ENCODE results near the gene CDK12. TPM values are rescaled to one million over a fixed set of nuclear protein-coding genes. Genes with fewer than 3 reads are reported as not detected.
A peak's percentile ranks its signal among the peaks of the same experiment; 100 is the strongest.
"Not testable (repeated sequence)": the region's sequence is repeated elsewhere in the genome, so short reads cannot be mapped to it uniquely, and the experiment has no call there.

Gene CDK12
- total RNA-seq, 1 donor from 2014 or later: 25.2 TPM

DNA sequence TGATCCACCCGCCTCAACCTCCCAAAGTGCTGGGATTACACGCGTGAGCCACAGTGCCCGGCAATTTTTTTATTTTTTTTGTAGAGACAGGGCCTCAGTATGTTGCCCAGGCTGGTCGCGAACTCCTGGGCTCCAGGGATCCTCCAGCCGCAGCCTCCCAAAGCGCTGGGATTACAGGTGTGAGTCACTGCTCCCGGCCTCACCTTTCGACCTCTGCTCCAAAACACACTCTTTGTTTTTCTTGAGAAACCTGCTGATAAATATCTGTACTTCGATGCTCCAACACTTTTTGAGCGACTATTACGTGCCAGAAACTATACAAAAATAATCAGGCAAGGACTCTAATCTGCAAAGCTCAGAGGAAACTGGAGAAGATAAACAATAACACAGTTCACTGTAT lies 11.2 kb upstream of the CDK12 start:
- H3K27me3 ChIP-seq: no peaks in the 10 kb centered on the region
- TF ChIP-seq, protein P1, sequence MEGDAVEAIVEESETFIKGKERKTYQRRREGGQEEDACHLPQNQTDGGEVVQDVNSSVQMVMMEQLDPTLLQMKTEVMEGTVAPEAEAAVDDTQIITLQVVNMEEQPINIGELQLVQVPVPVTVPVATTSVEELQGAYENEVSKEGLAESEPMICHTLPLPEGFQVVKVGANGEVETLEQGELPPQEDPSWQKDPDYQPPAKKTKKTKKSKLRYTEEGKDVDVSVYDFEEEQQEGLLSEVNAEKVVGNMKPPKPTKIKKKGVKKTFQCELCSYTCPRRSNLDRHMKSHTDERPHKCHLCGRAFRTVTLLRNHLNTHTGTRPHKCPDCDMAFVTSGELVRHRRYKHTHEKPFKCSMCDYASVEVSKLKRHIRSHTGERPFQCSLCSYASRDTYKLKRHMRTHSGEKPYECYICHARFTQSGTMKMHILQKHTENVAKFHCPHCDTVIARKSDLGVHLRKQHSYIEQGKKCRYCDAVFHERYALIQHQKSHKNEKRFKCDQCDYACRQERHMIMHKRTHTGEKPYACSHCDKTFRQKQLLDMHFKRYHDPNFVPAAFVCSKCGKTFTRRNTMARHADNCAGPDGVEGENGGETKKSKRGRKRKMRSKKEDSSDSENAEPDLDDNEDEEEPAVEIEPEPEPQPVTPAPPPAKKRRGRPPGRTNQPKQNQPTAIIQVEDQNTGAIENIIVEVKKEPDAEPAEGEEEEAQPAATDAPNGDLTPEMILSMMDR (IDR thresholded peaks at IDR 0.05): no peak
- no peaks in the 10 kb centered on the region for H3K9me3 ChIP-seq
- H3K27ac ChIP-seq: no peak overlapping the region
- intact Hi-C loops (cut with DNase I): loop anchor here (2.0 kb wide), 1 partner anchor 47 kb away; no protein-coding TSS in a partner anchor
- H3K36me3 ChIP-seq: peaks cover 21 to 31% of the 10 kb centered on the region in 2 donors
- H3K4me1 ChIP-seq: peaks cover 0 to 2% of the 10 kb centered on the region in 2 donors
- DNase-seq (ENCODE audit: low spot score in 2 of 2): peak in 1 of 2 donors; percentile 41
- H3K4me3 ChIP-seq: peak overlapping the region; percentile 51 to 93

DNA sequence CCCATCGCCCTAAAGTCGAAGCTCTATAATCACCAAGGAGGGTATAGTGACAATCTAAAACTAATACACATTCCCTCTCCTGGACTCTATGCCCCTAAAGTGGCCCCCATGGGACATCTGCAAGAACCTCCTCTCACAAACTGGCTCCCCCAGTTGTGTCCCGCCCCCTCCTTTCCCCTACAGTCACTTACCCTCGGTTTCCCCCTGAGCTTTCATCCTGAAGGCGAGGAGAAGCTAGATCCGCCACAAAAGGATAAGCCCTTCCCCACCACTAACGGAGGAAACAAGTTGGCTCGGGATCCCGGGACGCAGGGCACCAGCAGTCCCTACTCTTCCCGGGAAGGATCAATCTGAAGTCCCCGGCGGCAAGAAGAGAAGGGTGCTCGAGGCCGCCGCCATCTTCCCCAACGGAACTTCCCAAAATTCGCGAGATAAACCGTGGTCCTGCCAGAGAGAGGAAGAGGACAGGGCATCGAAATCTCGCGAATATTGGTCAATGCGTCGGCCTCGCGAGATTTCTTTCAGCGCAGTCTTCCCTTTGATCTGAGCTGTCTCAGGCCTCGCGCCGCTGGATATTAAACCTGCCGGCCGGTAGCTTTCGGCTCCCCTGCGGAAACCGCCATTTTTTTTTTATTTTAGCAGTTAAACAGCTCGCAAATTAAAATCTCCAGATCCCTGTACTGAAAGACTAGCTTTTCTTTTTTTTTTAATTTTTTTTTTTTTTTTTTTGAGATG lies 10.3 kb upstream of the CDK12 start, which contains the start of gene MED1:
Gene MED1 (minus strand): TSS at position 417 of the 735 bp plus-strand sequence. CDS start 201 bp downstream, at position 216.
- TF ChIP-seq, protein P1 (IDR thresholded peaks at IDR 0.05): no peak
- H3K4me1 ChIP-seq: peaks cover 0 to 2% of the 10 kb centered on the region in 2 donors
- no peaks in the 10 kb centered on the region for H3K9me3 ChIP-seq
- DNase-seq (ENCODE audit: low spot score in 2 of 2): peak; percentile 84 to 97
- no peaks in the 10 kb centered on the region for H3K27me3 ChIP-seq
- intact Hi-C loops (cut with DNase I): loop anchor here (1.0 to 2.0 kb wide), 2 partner anchors 10 to 48 kb away; partner anchors contain the start of gene CDK12
- H3K36me3 ChIP-seq: peaks cover 11 to 21% of the 10 kb centered on the region in 2 donors
- H3K4me3 ChIP-seq: peak within 1 kb of the TSS; percentile 51 to 93
- peak within 1 kb of the TSS; percentile 57 to 83 for H3K27ac ChIP-seq

DNA sequence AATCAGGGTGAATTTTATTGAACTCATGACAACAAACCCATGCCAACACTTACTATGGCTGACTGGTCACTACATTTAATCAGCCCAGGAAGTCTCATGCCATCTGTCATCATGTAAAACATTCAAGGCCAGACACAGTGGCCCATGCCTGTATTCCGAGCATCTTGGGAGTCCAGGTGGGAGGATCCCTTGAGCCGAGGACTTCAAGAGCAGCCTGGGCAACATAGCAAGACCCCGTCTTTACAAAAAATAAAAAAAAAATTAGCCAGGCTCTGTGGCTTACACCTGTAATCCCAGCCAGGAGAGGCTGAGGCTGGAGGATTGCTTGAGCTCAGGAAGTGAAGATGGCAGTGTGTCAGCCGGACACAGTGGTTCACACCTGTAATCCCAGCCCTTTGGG lies 5.4 kb upstream of the CDK12 start:
- no peaks in the 10 kb centered on the region for H3K27me3 ChIP-seq
- no peaks in the 10 kb centered on the region for H3K36me3 ChIP-seq
- TF ChIP-seq, protein P1 (IDR thresholded peaks at IDR 0.05): no peak
- H3K4me3 ChIP-seq: no peak overlapping the region
- peaks cover 0 to 2% of the 10 kb centered on the region in 2 donors for H3K4me1 ChIP-seq
- H3K9me3 ChIP-seq: no peaks in the 10 kb centered on the region
- intact Hi-C loops (cut with DNase I): no loop called here
- no peak overlapping the region for H3K27ac ChIP-seq
- peak in 1 of 2 donors; percentile 44 for DNase-seq (ENCODE audit: low spot score in 2 of 2)

DNA sequence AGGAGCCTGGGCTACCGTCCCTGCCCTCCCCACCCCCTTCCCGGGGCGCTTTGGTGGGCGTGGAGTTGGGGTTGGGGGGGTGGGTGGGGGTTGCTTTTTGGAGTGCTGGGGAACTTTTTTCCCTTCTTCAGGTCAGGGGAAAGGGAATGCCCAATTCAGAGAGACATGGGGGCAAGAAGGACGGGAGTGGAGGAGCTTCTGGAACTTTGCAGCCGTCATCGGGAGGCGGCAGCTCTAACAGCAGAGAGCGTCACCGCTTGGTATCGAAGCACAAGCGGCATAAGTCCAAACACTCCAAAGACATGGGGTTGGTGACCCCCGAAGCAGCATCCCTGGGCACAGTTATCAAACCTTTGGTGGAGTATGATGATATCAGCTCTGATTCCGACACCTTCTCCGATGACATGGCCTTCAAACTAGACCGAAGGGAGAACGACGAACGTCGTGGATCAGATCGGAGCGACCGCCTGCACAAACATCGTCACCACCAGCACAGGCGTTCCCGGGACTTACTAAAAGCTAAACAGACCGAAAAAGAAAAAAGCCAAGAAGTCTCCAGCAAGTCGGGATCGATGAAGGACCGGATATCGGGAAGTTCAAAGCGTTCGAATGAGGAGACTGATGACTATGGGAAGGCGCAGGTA lies 762 bp downstream of the CDK12 start:
- intact Hi-C loops (cut with DNase I): loop anchor here (1.0 to 5.0 kb wide), 4 partner anchors 11 to 290 kb away; partner anchors contain the start of genes CACNB1, FBXL20 and MED1
- TF ChIP-seq, protein P1 (IDR thresholded peaks at IDR 0.05): no peak
- peak in 1 of 2 donors; percentile 68 for DNase-seq (ENCODE audit: low spot score in 2 of 2)
- Histone ChIP-seq H3K9me3 (no peaks in the 10 kb centered on the region), H3K27me3 (no peaks in the 10 kb centered on the region), H3K27ac (peak overlapping the region; percentile 96), H3K4me3 (peak overlapping the region; percentile 68 to 81), H3K36me3 (no peaks in the 10 kb centered on the region), H3K4me1 (peaks cover 7 to 26% of the 10 kb centered on the region in 2 donors)

DNA sequence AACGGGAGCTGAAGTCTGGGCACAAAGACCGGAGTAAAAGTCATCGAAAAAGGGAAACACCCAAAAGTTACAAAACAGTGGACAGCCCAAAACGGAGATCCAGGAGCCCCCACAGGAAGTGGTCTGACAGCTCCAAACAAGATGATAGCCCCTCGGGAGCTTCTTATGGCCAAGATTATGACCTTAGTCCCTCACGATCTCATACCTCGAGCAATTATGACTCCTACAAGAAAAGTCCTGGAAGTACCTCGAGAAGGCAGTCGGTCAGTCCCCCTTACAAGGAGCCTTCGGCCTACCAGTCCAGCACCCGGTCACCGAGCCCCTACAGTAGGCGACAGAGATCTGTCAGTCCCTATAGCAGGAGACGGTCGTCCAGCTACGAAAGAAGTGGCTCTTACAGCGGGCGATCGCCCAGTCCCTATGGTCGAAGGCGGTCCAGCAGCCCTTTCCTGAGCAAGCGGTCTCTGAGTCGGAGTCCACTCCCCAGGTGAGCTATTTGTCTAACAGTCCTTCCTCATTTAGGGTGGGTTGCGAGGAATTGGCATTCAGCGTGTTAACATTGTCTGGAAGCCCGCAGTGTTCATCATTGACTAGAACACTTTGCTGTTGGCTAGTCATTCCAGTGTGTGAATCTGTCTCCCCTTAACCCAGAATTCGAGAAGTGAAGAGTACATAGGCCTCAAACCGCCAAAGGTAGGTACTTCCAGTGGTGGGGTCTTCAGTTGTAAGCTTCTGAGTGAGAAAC lies 1.5 kb downstream of the CDK12 start:
- H3K4me1 ChIP-seq: peaks cover 7 to 26% of the 10 kb centered on the region in 2 donors
- no peaks in the 10 kb centered on the region for H3K27me3 ChIP-seq
- H3K36me3 ChIP-seq: no peaks in the 10 kb centered on the region
- H3K27ac ChIP-seq: peak overlapping the region; percentile 96
- intact Hi-C loops (cut with DNase I): loop anchor here (5.0 kb wide), 3 partner anchors 61 to 289 kb away; partner anchors contain the start of genes CACNB1 and FBXL20
- peak in 1 of 2 donors; percentile 64 for DNase-seq (ENCODE audit: low spot score in 2 of 2)
- H3K4me3 ChIP-seq: peak overlapping the region; percentile 68 to 81
- H3K9me3 ChIP-seq: no peaks in the 10 kb centered on the region
- TF ChIP-seq, protein P1 (IDR thresholded peaks at IDR 0.05): no peak

DNA sequence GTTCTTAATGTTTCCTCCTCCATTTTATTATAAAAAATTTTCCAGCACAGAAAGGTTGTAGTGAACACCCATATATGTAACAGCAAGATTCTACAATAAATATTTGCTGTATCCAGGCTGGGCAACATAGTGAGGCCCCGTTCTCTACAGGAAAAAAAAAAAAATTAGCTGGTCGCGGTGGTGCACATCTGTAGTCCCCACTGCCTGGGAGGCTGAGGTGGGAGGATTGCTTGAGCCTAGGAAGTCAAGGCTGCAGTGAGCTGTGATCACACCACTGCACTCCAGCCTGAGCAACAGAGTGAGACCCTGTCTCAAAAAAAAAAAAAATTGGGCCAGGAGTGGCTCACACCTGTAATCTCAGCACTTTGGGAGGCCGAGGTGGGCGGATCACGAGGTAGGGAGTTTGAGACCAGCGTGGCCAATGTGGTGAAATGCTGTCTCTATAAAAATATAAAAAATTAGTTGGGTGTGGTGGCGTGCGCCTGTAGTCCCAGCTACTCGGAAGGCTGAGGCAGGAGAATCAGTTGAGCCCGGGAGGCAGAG lies 3.4 kb downstream of the CDK12 start:
- not testable (repeated sequence) for H3K27me3 ChIP-seq; H3K36me3 ChIP-seq; H3K9me3 ChIP-seq; H3K27ac ChIP-seq; DNase-seq (ENCODE audit: low spot score in 2 of 2)
- Histone ChIP-seq H3K4me3 (peak overlapping the region; percentile 68 to 81), H3K4me1 (peaks cover 7 to 26% of the 10 kb centered on the region in 2 donors)
- intact Hi-C loops (cut with DNase I): loop anchor here (5.0 kb wide), 3 partner anchors 62 to 288 kb away; partner anchors contain the start of genes CACNB1 and FBXL20

DNA sequence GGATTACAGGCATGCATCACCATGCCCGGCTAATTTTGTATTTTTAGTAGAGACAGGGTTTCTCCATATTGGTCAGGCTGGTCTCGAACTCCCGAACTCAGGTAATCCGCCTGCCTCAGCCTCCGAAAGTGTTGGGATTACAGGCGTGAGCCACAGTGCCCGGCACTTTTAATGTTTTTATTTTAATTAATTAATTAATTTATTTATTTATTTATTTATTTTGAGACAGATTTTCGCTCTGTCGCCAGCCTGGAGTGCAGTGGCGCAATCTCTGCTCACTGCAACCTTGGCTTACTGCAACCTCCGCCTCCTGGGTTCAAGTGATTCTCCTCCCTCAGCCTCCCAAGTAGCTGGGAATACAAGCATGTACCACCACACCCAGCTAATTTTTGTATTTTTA lies 7.3 kb downstream of the CDK12 start:
- peaks cover 18 to 31% of the 10 kb centered on the region in 2 donors for H3K36me3 ChIP-seq
- DNase-seq (ENCODE audit: low spot score in 2 of 2); H3K4me3 ChIP-seq: not testable (repeated sequence)

More for the DNA sequence above, 7.3 kb downstream of the CDK12 start:
- H3K27me3 ChIP-seq; H3K27ac ChIP-seq; H3K9me3 ChIP-seq; intact Hi-C loops (cut with DNase I): not testable (repeated sequence)
- peaks cover 7 to 21% of the 10 kb centered on the region in 2 donors for H3K4me1 ChIP-seq
